ENCODE data around the gene FAM76B.

Gene FAM76B

DNA sequence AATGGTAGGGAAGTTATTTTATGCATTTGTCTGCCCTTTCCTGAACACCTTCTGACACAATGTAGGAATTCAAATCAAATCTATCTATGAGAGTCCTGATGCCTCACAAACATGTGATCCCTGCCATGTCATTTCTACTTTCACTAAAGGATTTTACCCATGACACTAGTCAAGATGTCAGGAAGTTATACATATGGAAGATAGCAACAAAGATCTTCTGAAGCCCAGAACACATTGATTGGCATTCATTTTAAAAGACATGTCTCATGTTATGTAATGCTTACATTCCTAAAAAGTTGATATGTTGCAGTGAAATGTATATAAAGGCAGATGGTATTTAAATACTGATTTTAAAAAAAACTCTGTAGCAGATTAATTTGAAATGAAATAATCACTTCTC is 61.5 kb downstream of the FAM76B start:
- no peak for DNase-seq

GRCh38 chr11:95727620-95728019 is 62.0 kb downstream of the FAM76B start:
- DNase-seq: no peak

DNA sequence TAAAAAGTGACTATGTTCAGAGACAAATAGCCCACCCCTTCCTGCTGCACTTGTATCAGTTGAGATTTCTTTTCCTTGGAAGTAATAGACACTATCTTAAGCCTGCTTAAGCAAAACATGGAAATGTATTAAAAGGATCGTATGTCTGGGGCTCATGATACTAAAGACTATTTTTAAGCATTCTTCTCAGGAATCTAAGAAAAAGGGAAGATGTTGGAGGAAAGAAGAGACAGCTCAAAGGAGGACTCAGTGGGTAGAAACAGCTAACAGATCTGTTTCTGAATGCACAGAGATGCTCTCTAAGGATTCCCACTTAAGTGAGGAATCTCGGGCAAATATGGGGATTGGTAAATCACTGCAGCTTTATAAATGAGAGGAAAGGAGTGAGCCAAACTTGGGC is 62.5 kb downstream of the FAM76B start:
- DNase-seq: no peak

DNA sequence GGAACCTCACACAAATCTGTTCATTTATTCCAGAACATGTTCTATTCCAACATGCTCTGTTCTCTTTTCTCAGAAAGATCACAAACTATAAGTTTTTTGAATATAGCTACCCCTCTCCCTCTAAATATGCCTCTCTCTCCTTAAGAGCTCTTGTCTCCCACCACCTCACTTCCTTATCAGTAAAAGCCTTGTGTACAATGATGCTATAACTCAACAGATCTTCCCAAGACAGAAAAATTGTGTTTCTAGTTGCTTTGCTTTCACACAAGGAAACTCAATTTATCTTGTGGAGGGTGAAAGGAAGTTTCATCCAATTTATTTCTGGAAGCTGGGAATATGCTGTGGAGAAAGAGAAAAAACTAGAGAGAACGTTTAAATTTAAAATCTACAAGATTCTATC is 64.4 kb downstream of the FAM76B start:
- no peak for DNase-seq

DNA sequence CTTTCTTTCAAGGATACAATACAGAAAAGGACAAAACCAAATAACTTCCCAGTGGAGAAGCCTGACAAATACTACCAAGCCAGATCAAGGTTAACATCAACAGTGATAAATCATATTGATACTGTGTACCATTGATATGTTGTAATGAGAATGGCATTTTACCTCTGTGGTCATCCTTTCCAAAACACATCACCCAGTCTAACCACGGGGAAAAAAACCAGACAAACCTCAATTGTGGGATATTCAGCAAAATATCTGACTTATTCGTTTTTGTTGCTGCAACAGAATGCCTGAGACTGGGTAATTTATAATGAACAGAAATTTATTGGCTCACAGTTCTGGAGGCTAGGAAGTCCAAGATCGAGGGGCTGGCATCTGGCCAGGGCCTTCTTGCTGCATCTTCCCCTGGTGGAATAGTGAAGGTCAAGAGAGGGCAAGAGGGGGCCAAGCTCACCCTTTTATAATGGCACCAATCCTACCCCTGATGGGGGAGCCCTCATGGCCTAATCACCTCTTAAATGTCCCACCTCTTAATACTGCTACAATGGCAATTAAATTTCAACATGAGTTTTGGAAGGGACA is 66.1 kb downstream of the FAM76B start:
- no peak for DNase-seq

DNA sequence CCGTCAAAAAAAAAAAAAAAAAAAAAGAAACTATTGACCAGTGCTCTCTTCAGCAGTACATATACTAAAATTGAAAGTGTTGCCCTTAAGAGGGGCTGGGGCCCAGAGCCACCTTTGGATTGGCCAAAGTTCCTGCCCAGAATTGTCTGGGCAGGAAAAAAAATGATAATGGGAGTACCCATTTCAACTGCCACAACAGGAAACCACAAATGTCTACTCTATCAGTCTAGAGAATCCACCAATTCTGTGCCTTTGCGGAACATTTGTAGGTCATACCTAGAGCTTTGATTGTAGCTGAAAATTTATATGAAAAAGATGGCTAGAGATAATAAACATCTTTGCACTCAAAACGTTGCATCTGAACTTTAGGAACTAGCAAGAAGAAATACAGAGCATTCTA is 69.4 kb downstream of the FAM76B start:
- no peak for DNase-seq
